ENCODE data around the gene CXorf58. TPM values are rescaled to one million over a fixed set of nuclear protein-coding genes. Genes with fewer than 3 reads are reported as not detected.

Gene CXorf58
- polyA plus RNA-seq, 2 of the 4 experiments (the other 2 are of a cell fraction): 0.15 to 0.47 TPM

DNA sequence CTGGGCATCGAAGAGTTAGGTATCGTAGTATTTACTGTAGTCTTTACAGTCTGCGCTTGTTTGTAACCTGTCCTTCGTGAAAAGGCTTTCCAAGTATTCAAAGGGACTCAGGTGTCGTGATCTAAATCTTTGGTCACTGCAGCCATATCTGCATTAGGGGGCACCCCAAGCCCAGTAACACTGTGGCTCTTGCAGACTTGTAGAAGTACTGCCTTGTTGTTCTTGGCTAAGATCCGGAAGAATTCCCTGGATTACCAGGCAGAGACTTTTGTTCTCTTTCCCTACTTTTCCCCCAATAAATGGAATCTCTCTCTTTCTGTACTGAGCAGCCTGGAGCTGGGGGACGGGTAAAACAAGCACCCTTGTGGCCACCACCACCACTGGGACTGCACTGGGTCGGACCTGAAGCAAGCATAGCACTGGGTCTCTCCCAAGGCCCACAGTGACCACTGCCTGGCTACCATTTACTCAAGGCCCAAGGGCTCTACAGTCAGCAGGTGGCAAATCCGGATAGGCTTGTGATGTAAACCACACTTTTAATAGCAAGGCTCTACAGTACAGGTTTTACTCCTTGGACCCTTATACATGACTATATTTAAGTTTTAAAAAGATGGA lies 12.0 kb downstream of the CXorf58 start:
- Histone ChIP-seq H3K9me3 (no peaks in the 10 kb centered on the region), H3K4me2 (no peak overlapping the region), H3K4me3 (no peak overlapping the region), H3K27ac (no peak overlapping the region), H3K4me1 (no peaks in the 10 kb centered on the region)
- DNase-seq (ENCODE audit: low read depth in 1 of 2, low spot score in 1 of 2) (no peak), ATAC-seq (peak in 1 of 2 experiments; percentile 51; a peak in 3 of 6 replicates), FAIRE-seq (no peak)
- TF ChIP-seq ZC3H11A (IDR thresholded peaks at IDR 0.05) (no peak), RAD21 (conservative IDR thresholded peaks at IDR 0.05 in 1 of 2, IDR thresholded peaks at IDR 0.05 in 1 of 2) (peak in 1 of 2 experiments; percentile 56; a peak in 3 of 5 replicates)
- CTCF ChIA-PET: no interaction called here
- 74% methylated on average over 9 of the region's 9 CpGs for WGBS (ENCODE audit: missing lambda C conversion rate)
- POLR2A ChIA-PET: interaction anchor here (1.2 kb wide), 1 partner anchor 106 kb away, joined by 3 read pairs; no protein-coding TSS in a partner anchor

DNA sequence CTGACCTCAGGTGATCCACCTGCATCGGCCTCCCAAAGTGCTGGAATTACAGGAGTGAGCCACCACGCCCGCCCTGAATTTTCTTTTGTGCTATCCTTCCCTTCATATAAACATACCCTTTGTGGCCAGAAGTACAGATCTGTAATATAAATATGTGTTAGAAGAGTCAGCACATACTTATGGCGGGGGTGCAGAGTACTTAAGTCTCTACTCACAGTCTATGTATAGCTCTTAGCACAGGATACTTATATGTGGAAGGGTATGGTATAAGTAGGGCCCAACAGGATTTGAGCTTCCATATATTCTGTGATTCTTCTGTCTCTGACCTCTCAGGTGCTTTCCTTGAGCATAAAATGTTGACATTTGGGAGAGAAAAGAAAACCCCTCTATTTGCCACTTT lies 18.2 kb downstream of the CXorf58 start:
- DNase-seq (ENCODE audit: low read depth in 1 of 2, low spot score in 1 of 2) (no peak), FAIRE-seq (no peak), ATAC-seq (no peak)
- 88% methylated on average over 4 of the region's 4 CpGs for WGBS (ENCODE audit: missing lambda C conversion rate)
- ChIA-PET POLR2A (no interaction called here), CTCF (no interaction called here)
- Histone ChIP-seq H3K9me3 (no peaks in the 10 kb centered on the region), H3K4me3 (no peak overlapping the region), H3K4me1 (peaks cover 3% of the 10 kb centered on the region; the same call in 2 of the 3 replicates), H3K4me2 (no peak overlapping the region), H3K27ac (no peak overlapping the region)
- TF ChIP-seq BHLHE40 (IDR thresholded peaks at IDR 0.05; ENCODE audit: low read depth, low read length): no peak
- TF ChIP-seq TP53 (CRISPR knock-in tag; IDR thresholded peaks at IDR 0.05): no peak
- TF ChIP-seq POLR2AphosphoS2 (conservative IDR thresholded peaks at IDR 0.05; ENCODE audit: low read length): no peak
- no peak for TF ChIP-seq FOSB (CRISPR knock-in tag; IDR thresholded peaks at IDR 0.05)

DNA sequence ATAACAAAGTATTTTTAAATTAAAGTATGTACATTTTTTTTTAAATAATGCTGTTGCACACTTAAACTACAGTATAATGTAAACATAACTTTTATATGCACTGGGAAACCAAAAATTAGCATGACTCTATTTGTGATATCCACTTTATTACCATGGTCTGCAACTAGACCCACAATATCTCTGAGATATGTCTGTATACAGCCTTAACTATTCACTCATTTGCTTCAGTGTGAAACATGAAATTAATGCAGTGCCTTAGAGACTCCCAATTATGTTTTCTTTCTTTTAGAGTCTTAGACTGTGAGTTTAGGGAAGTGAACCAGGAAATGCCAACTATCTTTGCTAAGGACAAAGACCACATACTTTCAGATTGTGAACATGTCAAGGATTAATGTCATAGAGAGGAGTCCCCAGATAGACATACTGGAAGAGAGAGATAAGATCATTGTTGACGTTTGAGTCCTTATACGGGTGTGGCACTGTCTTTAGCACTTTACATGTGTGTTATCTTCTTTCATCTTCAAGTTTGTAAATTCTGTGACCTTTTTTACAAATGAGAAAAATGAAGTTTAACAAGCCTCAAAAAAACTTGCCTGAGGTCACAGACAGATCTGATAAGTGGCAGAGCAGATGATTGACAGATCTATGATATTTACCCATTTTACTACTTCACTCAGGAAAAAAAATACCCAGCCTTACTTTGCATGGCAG lies 23.2 kb downstream of the CXorf58 start:
- ATAC-seq: no peak
- Histone ChIP-seq H3K4me1 (peaks cover 11% of the 10 kb centered on the region), H3K27ac (no peak overlapping the region), H3K9me3 (no peaks in the 10 kb centered on the region), H3K4me3 (no peak overlapping the region), H3K4me2 (peak overlapping the region; percentile 38)
- TF ChIP-seq RAD21 (conservative IDR thresholded peaks at IDR 0.05 in 1 of 2, IDR thresholded peaks at IDR 0.05 in 1 of 2) (no peak), TFCP2L1 (CRISPR knock-in tag; IDR thresholded peaks at IDR 0.05) (no peak), PHF8 (IDR thresholded peaks at IDR 0.05; ENCODE audit: borderline replicate concordance, low read depth) (no peak)
- TF ChIP-seq, protein P1, sequence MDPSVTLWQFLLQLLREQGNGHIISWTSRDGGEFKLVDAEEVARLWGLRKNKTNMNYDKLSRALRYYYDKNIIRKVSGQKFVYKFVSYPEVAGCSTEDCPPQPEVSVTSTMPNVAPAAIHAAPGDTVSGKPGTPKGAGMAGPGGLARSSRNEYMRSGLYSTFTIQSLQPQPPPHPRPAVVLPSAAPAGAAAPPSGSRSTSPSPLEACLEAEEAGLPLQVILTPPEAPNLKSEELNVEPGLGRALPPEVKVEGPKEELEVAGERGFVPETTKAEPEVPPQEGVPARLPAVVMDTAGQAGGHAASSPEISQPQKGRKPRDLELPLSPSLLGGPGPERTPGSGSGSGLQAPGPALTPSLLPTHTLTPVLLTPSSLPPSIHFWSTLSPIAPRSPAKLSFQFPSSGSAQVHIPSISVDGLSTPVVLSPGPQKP (IDR thresholded peaks at IDR 0.05; ENCODE audit: low read depth, low read length): no peak
- POLR2A ChIA-PET: interaction anchor here (0.6 kb wide), 1 partner anchor 1785 kb away, joined by 4 read pairs; no protein-coding TSS in a partner anchor
- no peak for FAIRE-seq
- WGBS (ENCODE audit: missing lambda C conversion rate): 3% methylated on average over 2 of the region's 2 CpGs
- DNase-seq (ENCODE audit: low read depth in 1 of 2, low spot score in 1 of 2): peak in 1 of 2 experiments; percentile 11
- CTCF ChIA-PET: no interaction called here

DNA sequence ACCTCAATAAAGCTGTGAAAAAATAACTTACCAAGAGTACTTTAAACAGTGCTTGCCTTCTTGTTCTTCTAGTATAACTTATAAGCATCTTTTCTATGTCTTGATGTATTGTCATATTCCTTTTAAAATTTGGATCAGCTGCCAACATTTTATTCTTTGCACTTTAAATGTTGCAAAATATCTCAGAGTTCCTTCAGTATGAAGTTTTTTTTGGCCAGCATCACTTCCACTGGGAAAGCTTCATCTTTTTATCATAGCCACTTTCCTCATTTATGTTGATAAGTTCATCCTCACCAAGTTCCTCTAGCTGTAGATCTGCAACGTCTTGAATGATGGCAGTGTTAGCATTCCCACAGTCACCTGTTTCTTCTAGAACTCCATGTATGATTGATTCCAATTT lies 24.2 kb downstream of the CXorf58 start:
- CTCF ChIA-PET: no interaction called here
- no peak for DNase-seq (ENCODE audit: low read depth in 1 of 2, low spot score in 1 of 2)
- TF ChIP-seq SMC3 (IDR thresholded peaks at IDR 0.05) (no peak), HDAC2 (IDR thresholded peaks at IDR 0.05) (no peak), ZFP36 (IDR thresholded peaks at IDR 0.05; ENCODE audit: borderline replicate concordance, partially characterized antibody) (no peak), CHD4 (IDR thresholded peaks at IDR 0.05; ENCODE audit: borderline replicate concordance) (no peak), CBX8 (IDR thresholded peaks at IDR 0.05) (no peak), FOSB (CRISPR knock-in tag; IDR thresholded peaks at IDR 0.05) (no peak), RARB (CRISPR knock-in tag; IDR thresholded peaks at IDR 0.05) (no peak), KDM1A (IDR thresholded peaks at IDR 0.05; ENCODE audit: low read depth) (no peak), POLR2A (IDR thresholded peaks at IDR 0.05; ENCODE audit: low read length) (no peak), NFE2L2 (conservative IDR thresholded peaks at IDR 0.05; ENCODE audit: low read length) (no peak), RCOR1 (IDR thresholded peaks at IDR 0.05; ENCODE audit: low read depth, low read length) (no peak)
- TF ChIP-seq, protein P2, sequence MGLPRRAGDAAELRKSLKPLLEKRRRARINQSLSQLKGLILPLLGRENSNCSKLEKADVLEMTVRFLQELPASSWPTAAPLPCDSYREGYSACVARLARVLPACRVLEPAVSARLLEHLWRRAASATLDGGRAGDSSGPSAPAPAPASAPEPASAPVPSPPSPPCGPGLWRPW (IDR thresholded peaks at IDR 0.05): no peak
- Histone ChIP-seq H3K4me1 (peaks cover 11% of the 10 kb centered on the region), H3K9me3 (no peaks in the 10 kb centered on the region), H3K4me2 (no peak overlapping the region; the same call in 2 of the 3 replicates), H3K27ac (no peak overlapping the region), H3K4me3 (no peak overlapping the region)
- 38% methylated on average over 1 of the region's 1 CpG for whole genome bisulfite sequencing (ENCODE audit: missing lambda C conversion rate)
- no peak for FAIRE-seq
- POLR2A ChIA-PET: no interaction called here
- ATAC-seq: no peak

Data from A549 (cell line).